GM18502 (cell line): ENCODE results near the gene EML4.
"Not testable (repeated sequence)": the region's sequence is repeated elsewhere in the genome, so short reads cannot be mapped to it uniquely, and the experiment has no call there.

Experiments
- ATAC-seq: cut with Tn5 transposase; IDR thresholded peaks from one replicate; pipeline ENCODE4 v1.9.1; 2021; ENCODE audit warnings: mild to moderate bottlenecking; ENCODE audit not compliant: unreplicated experiment, poor library complexity

Gene EML4

DNA sequence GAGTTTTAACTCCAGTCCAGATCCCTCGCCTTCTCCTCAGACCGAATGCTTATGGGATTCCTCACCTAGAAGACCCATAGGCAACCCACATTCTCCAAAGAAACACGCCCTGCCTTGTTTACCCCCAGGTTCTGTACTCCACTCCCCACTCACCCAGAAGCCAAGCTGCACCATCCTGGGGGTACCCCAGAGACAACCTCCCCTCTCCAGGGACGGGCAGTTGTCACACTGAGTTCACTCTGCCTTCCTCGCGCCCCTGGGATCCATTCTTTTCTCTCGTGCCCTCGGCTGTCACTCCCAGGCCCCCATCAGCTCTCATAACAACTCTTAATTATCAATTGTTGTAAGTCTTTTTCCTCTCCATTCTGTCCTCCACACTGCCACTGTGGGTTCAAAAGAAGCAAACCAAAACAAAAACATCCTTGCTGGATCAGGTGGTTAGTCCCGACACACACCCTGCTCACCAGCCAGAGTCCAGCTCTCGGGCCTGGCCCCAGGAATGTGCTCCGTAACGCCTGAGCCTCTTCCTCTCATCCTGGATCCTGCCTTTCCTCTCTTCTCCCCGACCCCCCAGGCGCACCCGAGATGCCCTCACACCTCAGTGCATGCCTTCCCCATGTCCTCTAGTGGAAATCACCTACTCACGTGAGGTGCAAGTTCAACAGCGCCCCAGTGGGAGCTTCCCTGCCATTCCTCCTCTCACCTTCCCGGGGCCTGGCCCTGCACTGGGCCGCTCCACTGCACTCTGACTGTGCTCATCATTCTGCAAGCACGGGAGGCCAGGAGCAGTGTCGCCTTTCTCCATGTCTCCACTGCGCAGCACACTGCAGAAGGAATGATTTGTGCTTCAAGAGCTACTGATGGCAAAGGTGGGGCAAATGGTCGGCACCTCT lies 171.1 kb downstream of the EML4 start:
- ATAC-seq = no peak

DNA sequence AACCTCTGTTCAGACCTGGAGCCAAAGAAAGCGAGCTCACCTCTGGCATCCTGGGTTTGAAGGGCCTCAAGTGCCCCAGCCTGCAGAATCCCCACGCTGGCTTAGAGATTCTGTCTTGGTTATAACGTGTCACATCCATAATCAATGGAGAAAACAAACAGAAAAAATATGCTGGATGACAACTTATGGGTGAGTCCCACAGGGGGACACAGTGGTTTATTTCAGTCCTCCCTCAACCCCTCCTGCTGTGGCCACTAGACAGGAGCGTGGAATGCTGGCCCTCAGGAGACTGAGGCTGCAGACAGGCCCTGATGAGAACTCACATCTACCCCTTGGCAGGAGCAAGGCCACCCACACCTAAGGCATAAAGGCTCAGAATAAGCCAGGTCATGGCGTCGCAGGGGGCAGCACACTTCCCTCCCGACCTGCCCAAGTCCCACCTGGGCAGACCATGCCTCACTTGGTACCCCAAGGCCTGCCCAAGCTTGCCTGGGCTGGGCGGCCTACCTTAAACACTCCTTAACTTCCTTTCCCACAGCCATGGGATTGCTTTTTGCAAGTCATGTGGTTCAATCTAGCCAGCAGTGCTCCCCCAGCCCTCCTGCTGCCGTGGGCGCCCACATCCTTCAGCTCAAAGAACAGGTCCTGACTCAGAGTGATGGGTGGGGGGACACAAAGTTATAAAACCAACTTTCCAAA lies 171.9 kb downstream of the EML4 start:
- ATAC-seq = no peak

DNA sequence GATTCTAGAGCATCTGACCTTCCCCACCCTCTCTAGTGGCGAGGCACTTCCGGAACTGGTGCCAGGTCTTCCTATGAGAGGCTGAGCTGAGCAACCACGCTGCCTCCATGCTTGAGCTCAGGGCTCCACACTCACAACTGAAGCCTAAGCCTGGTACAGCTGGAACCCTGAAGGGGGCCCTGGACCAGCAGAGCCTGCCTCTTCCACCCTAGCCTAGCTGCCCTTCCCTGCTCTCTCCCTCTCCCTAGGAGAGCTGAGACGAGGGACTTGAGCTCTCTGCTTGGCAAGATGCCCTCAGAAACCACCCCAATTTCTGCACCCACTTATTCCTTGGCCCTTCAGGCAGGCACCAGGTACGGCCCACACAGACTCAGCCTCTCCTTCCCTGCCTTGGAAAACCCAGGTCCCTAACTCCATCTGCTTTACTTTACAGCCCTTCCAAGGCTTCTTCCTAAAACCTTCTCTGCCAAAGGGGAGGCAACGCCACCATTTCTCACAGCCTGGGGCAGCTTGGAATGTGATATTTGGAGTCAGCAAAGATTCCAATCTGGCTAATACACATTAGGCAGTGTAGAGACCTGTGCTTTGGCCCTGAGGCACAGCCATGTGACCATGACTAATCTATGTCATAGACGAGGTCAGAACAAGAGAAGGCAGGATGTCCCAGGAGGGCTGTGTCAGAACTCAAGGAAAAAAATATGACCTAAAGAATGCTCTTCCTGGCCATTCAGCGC lies 173.1 kb downstream of the EML4 start:
- ATAC-seq = peak; percentile 66

DNA sequence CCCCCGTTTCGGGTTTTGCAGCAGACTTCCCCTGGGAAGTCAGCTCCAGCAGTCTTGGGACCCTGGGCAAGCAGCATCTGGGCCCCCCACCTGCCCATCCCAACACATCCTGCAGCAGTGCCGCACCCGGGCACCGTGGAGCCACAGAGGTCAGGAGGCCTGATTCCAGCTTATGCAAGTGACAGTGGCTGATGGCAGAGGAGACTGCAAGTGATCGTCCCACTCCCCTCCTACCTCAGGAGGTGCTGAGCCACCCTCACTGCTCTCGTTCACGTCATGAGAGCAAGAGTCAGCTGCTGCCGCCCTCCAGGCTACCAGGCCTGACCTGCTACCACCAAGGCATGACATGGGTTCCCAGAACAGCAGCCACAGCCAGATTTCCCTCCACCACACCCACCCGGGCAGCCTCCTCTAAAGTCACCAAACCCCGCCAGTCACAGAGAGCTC lies 173.7 kb downstream of the EML4 start:
- no peak for ATAC-seq

DNA sequence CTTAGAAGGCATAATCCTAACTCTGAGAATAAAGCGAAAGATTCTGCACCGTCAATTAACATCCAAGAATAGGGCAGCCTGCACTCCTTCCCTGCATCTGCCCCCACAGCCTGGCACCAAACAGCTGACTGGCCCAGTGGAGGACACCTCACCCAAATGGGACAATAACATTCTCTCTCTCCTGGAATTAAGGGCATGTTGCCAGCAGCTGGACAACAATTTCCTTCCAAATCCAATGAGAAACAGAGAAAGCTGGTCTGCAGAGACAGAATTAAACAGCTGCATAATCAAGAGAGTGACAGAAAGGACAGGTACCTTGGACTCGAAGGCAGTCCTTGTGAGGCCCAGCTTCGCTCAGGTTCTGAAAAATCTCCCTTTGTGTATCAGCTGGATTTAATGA lies 176.8 kb downstream of the EML4 start:
- no peak for ATAC-seq

DNA sequence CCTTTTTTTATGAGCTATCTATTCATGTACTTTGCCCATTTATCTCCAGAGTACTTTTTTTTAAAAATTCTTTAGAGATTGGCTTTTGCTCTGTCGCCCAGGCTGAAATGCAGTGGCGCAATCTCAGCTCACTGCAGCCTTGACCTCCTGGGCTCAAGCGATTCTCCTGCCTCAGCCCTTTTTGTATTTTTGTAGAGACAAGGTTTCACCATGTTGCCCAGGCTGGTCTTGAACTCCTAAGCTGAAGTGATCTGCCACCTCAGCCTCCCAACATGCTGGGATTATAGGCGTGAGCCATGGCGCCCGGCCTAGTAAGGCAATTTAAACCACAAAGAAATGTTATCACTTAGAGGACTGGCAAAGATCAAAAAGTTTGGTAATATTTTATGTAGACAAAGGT lies 177.7 kb downstream of the EML4 start:
- not testable (repeated sequence) for ATAC-seq

DNA sequence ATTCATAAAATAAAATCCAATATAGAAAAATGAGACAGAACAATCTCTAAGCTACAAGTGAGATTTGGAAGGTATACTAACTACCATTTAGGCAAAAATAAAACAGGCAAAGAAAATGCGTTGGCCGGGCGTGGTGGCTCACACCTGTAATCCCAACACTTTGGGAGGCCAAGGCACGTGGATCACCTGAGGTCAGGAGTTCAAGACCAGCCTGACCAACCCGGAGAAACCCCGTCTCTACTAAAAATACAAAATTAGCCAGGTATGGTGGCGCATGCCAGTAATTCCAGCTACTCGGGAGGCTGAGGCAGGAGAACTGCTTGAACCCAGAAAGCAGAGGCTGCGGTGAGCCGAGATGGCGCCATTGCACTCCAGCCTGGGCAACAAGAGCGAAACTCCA lies 178.4 kb downstream of the EML4 start:
- not testable (repeated sequence) for ATAC-seq

DNA sequence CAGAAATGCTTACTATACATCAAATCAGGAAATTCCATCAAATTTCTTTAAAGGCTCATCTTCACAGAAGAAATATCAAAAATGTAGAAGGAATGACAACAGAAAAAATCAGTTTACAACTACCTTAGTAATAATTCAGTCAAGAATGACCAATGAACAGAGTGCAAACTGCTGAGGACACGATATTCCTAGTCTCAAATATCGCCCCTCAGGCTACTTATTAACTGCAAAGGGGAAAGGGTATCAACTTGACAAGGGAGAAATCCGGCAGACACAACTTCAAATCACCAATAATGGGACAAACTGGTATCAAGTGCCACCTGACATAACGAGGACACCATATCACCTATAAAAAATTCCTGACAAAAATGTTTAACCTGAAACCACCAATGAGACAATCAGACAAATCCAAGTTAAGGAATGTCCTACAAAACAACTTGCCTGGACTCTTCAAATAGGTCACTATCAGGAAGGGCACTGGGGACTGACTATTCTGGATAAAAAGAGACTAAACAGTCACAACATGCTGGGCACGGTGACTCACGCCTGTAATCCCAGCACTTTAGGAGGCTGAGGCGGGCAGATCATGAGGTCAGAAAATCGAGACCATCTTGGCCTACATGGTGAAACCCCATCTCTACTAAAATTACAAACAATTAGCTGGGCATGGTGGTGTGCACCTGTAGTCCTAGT lies 179.1 kb downstream of the EML4 start:
- ATAC-seq = no peak

DNA sequence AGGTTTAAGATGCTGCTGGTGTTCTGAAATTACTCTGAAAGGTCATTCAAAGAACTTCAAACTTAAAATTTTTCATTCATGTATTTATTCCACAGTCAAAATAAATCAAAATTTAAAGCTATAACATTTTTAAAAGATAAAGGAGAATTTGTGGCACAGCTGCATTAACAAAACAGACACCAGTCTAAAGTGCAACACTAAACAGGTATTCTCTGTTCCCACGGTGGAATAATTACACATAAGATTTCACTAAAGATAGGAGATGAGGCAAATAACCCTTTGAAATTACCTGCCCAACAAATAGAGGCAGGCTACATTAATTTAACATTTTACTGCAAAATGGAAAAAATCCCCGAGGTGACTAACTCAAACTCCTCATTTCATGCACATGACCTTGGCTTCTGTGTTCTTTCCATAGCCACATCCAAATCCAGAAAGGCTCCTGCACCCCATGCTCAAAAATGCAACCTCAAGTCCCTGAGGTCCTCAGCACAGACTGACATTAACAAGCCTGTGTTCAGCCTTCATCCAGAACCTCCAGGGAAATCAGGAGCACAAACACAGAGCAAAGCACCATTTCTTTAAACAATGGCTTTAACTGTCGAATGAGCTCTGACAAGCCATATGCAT lies 181.4 kb downstream of the EML4 start:
- no peak for ATAC-seq

DNA sequence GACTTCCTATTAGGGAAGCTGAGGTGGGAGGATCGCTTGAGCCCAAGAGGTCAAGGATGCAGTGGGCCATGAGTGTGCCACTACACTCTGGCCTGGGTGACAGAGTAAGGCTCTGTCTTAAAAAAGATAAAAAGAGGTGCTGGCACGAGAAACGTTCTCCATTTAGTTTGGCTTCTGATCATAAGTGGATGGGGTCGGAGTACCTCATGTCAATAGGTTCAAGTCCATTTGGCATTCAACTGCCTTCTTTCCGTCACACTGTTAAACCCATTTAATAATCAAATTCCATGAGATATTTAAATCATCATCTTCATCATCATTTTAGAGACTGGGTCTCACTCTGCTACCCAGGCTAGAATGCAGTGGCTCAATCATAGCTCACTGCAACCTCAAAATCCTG lies 182.7 kb downstream of the EML4 start:
- ATAC-seq = no peak

DNA sequence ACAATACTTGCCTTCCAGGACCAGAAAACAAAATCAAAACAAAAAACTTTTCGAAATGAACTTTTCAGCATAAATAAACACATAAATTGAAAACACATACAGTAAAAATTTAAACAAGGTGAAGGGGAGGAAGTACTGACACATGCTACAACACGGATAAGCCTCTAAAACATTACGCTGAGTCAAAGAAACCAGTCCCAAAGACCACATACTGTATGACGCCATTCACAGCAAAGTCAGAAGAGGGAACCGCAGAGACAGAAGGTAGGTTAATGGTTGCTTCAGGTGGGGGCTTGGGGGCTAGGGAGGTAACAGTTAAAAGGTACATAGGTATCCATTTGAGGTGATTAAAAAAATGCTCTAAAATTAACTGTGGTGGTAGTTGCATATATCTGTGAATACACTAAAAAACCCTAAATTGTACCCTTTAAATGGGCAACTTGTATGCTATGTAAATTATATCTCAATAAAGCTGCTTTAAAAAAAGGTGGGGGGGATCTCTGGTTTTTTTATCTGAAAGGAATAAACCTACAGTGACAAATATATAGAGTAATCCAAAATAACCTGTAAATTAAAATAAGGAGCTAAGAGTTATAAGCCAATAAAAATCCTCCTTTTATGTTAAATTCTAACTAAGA lies 184.8 kb downstream of the EML4 start:
- ATAC-seq = no peak

DNA sequence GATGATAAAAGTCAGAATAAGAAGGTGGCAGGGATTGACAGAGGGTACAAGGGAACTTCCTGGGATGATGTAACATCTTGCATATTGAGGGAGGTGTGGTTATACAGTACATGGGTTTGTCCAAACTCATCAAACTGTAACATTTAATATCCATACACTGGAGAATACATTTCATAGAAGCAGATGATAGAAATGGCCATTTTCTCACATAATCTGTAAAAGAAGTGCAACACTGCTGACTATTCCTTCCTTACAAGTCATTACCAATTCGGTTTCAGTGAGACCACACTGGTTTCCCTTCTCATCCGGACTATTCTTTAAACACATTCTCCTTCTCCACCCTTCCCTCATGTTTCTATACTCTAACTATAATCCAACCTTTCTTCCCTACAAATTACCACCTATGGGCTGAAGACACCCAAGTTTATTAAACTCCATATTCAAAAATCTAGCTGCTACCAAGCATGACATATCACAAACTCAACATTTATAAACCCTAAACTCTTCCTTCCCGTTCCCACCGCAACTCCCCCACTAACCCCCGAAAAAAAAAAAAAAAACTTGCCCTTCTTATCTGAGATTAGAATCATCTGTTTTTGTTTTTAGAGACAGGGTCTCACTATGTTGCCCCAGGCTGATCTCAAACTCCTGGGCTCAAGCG lies 190.3 kb downstream of the EML4 start:
- no peak for ATAC-seq

DNA sequence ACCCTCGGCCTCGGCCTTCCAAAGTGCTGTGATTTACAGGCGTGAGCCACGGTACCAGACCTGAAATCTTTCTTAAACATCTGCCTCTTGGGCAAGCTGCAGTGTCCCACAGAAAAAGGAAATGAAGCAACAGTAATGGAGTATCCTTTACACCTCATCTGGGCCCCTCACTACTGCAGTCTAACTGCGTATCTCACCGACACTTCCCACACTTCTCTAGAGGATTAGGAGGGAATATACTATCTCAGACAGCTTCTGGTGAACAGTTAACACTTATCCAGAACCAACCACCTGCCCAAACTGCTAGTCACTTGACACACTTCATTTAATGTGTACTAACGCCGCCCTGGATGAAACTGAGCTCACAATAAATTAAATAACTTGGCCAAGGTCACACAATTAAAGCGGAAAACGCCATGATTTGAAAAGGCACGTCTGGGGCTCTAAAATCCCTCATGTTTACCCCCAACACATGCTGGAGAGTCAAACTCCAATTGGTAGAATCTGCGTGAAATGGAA lies 190.9 kb downstream of the EML4 start:
- ATAC-seq = no peak

DNA sequence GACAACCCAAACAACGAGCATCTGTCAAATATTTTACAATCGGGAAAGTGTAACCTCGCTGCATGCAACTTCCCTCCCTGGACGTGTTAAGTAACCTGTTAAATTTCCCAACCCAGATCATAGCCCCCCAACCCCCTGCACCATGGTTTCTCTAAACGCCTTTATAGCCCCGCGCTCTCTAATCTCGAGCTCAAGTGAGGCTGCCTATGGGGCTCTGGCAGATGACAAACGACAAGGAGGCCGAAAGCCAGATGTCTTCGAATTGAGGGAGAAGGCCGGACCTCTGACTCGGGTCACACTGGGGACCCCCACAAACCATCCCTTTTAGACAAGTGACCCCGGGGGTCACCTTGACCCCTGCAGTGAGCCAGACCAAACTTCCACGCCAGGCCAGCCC lies 191.3 kb downstream of the EML4 start:
- no peak for ATAC-seq

DNA sequence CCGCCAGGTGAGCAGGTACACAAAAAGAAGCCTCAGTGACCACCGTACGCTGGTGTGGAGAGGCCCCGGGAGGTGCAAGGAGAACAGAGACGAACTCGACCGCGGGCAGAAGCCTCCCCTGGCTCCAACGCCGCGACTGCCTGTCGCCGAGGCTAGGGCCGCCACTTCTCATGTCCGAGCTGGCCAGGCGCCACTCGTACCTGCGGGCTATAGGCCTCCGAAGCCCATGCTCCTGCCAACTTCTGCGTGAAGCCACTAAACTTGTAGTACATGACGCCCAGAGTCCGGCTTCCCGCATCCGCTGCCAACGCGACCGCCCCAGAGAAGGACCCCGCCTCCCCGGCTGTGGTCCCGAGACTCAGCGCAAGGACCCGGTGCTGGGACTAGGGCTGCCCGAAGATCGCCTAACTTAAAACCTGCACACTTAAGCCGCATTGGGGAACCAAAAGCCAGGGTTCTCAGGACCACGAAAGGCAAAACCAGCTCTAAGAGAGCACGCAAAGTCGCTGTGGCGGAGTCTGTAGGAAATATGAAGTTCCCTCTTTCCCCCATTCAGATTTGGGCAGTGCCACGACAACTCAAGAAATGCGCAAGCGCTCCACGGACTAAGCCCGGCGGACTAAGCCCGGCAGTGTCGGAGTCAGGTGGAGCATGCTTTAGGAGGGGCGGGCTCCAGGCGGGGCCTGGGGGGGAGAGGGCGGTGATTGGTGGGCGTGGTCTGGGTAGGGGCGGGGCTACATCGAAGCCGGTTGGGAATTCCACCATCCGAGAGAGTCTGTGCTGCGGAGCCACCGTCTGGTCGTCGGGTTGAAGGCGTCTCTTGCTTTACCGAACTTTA lies 192.0 kb downstream of the EML4 start, which contains the start of gene COX7A2L:
Gene COX7A2L (minus strand): TSS at position 328 of the 838 bp plus-strand sequence. CDS start 56 bp downstream, at position 272.
- ATAC-seq = peak; percentile 92

DNA sequence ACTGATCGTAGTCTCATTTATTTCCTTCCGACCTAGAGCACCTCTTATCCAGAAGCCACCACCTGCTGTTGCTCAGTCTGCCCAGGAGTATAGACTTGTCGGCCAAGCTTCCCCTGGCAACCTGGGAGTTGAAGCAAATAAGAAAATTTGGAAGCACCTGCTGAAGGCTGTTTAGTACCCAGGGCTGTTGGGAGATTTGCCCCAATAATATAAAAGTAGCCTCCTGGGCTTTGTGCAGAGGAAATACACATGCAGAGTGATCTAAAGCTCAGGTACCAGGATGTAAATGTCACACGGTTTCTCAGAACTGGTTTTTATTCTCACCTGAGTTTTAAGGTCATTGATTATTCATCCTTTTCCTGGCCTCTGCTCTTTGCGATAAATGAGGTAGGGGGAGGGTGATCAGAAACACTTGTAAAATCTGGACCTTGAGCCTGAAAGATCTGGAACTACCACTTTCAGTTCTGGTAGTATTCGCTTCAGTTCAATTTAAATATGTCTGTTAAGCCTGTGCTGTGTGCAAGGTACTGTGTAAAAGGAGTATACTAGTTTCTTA lies 192.7 kb downstream of the EML4 start:
- ATAC-seq = no peak

DNA sequence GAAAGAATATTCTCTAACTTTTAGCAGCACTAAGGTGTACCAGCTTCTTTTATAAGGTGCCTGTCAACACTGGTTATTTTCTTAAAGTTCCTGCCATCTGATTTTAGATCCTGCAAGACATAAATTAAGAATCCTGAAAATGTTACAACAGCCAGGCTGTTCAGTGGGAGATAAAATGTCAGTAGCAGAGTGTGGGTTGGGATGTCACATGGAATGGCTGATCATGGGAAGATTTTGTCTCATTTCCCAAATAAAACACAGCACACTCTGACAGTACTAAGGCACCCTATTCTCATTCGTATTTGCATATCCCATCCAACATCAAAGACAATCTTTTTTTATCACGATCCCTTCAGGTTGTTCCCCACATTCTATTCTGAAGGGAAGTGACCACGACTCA lies 194.3 kb downstream of the EML4 start:
- ATAC-seq = no peak
